Bronchial epithelial cell (primary cell): Measurements from ENCODE around the gene RBM18. TPM values are rescaled to one million over a fixed set of nuclear protein-coding genes. Genes with fewer than 3 reads are reported as not detected.

Experiments used
- DNase-seq: peaks from one replicate; pipeline ENCODE4 v3.0.0-alpha.2; 2010; ENCODE audit warnings: low read depth
- FAIRE-seq: peaks from 2 replicates; lab custom pipeline; 2011; peaks lifted over from hg19 to GRCh38; lab: Jason Lieb, UNC
- H3K27me3 ChIP-seq: 2 replicates; pipeline ENCODE4 v1.5.1; 2011; ENCODE audit warnings: low read length; ENCODE audit not compliant: control insufficient read depth, insufficient read depth
- H3K36me3 ChIP-seq: 2 replicates; pipeline ENCODE4 v1.5.1; 2011; ENCODE audit warnings: low read length; ENCODE audit not compliant: control insufficient read depth, insufficient read depth
- H3K4me3 ChIP-seq: 2 replicates; pipeline ENCODE4 v1.5.1; 2011; ENCODE audit warnings: mild to moderate bottlenecking, low read depth, low read length, control low read depth
- CTCF ChIP-seq: IDR thresholded peaks from 2 replicates; pipeline ENCODE4 v1.5.1; 2011; ENCODE audit warnings: mild to moderate bottlenecking, moderate library complexity, low read length, control low read depth, inconsistent platforms; ENCODE audit not compliant: insufficient read depth, severe bottlenecking
- total RNA-seq: library from RNA; depleted of rRNA; stranded (reverse); fragments of >200 nt; gene quantifications from 2 replicates; pipeline ENCODE4 v1.2.1, GENCODE V29; 2014

RBM18 gene
- total RNA-seq, 1 donor from 2014 or later = 8.4 TPM

- Histone ChIP-seq H3K4me3 (no peak overlapping the region), H3K27me3 (peaks cover 3% of the 10 kb centered on the region), H3K36me3 (no peaks in the 10 kb centered on the region)
- DNase-seq (no peak), FAIRE-seq (no peak)
- no peak for TF ChIP-seq CTCF
These were observed 63.0 kb downstream of the RBM18 start for GRCh38 chr9:122201641-122202040.

- Histone ChIP-seq H3K36me3 (no peaks in the 10 kb centered on the region), H3K27me3 (peaks cover 3% of the 10 kb centered on the region), H3K4me3 (no peak overlapping the region)
- peak; percentile 36 for DNase-seq
- FAIRE-seq = no peak
- TF ChIP-seq CTCF = no peak
These were observed 63.6 kb downstream of the RBM18 start for GRCh38 chr9:122200960-122201595.

- DNase-seq (no peak), FAIRE-seq (no peak)
- TF ChIP-seq CTCF = no peak
- Histone ChIP-seq H3K36me3 (no peaks in the 10 kb centered on the region), H3K27me3 (peaks cover 3% of the 10 kb centered on the region), H3K4me3 (no peak overlapping the region)
These were observed 66.8 kb downstream of the RBM18 start for GRCh38 chr9:122197882-122198281.

- TF ChIP-seq CTCF = no peak
- FAIRE-seq (no peak), DNase-seq (no peak)
- Histone ChIP-seq H3K27me3 (peaks cover 3% of the 10 kb centered on the region), H3K36me3 (no peaks in the 10 kb centered on the region), H3K4me3 (no peak overlapping the region)
These were observed 67.2 kb downstream of the RBM18 start for GRCh38 chr9:122197426-122197825.

- no peak for FAIRE-seq
- no peak for DNase-seq
- no peak for TF ChIP-seq CTCF
- Histone ChIP-seq H3K36me3 (no peaks in the 10 kb centered on the region), H3K4me3 (no peak overlapping the region), H3K27me3 (peaks cover 3% of the 10 kb centered on the region)
These were observed 68.8 kb downstream of the RBM18 start for GRCh38 chr9:122195875-122196274.

GRCh38 chr9:122193651-122194050 is 71.0 kb downstream of the RBM18 start:
- H3K27me3 ChIP-seq = peaks cover 3% of the 10 kb centered on the region
- TF ChIP-seq CTCF = no peak
- FAIRE-seq = no peak
- no peaks in the 10 kb centered on the region for H3K36me3 ChIP-seq
- DNase-seq = no peak
- no peak overlapping the region for H3K4me3 ChIP-seq
